ENCODE results near the gene SLC9C1.

SLC9C1 gene

GRCh38 chr3:112122870-112123269 is 171.1 kb downstream of the SLC9C1 start:
- Mint-ChIP-seq H3K27me3 (ENCODE audit: low read depth) (peaks cover 3% of the 10 kb centered on the region), H3K4me3 (no peak overlapping the region), H3K4me1 (peaks cover 39% of the 10 kb centered on the region), H3K27ac (no peak overlapping the region), H3K36me3 (ENCODE audit: low read depth) (peaks cover 8% of the 10 kb centered on the region), H3K9me3 (no peaks in the 10 kb centered on the region)
- TF ChIP-seq CTCF (IDR thresholded peaks at IDR 0.05; ENCODE audit: unreplicated experiment in 3 of 3) = no peak

- H3K27ac Mint-ChIP-seq = no peak overlapping the region
- H3K4me1 Mint-ChIP-seq = peaks cover 41% of the 10 kb centered on the region
- H3K4me3 Mint-ChIP-seq = no peak overlapping the region
- TF ChIP-seq CTCF (IDR thresholded peaks at IDR 0.05; ENCODE audit: unreplicated experiment in 3 of 3) = no peak
- peaks cover 16% of the 10 kb centered on the region for H3K36me3 Mint-ChIP-seq (ENCODE audit: low read depth)
- H3K9me3 Mint-ChIP-seq = no peaks in the 10 kb centered on the region
- H3K27me3 Mint-ChIP-seq (ENCODE audit: low read depth) = peaks cover 3% of the 10 kb centered on the region
These were observed 172.2 kb downstream of the SLC9C1 start for GRCh38 chr3:112121577-112122547.

- Mint-ChIP-seq H3K27me3 (ENCODE audit: low read depth) (peaks cover 3% of the 10 kb centered on the region), H3K4me1 (peaks cover 39% of the 10 kb centered on the region), H3K9me3 (no peaks in the 10 kb centered on the region), H3K4me3 (no peak overlapping the region), H3K27ac (no peak overlapping the region), H3K36me3 (ENCODE audit: low read depth) (peaks cover 17% of the 10 kb centered on the region)
- TF ChIP-seq CTCF (IDR thresholded peaks at IDR 0.05; ENCODE audit: unreplicated experiment in 3 of 3) = no peak
These were observed 173.8 kb downstream of the SLC9C1 start for GRCh38 chr3:112119962-112120836.

- H3K27ac Mint-ChIP-seq = peak overlapping the region in 1 of 3 experiments; percentile 9
- H3K27me3 Mint-ChIP-seq (ENCODE audit: low read depth) = peaks cover 3% of the 10 kb centered on the region
- TF ChIP-seq CTCF (IDR thresholded peaks at IDR 0.05; ENCODE audit: unreplicated experiment in 3 of 3) = no peak
- no peak overlapping the region for H3K4me3 Mint-ChIP-seq
- H3K36me3 Mint-ChIP-seq (ENCODE audit: low read depth) = peaks cover 17% of the 10 kb centered on the region
- H3K9me3 Mint-ChIP-seq = no peaks in the 10 kb centered on the region
- H3K4me1 Mint-ChIP-seq = peaks cover 45% of the 10 kb centered on the region
These were observed 176.0 kb downstream of the SLC9C1 start for GRCh38 chr3:112117841-112118571.

- no peak for TF ChIP-seq CTCF (IDR thresholded peaks at IDR 0.05; ENCODE audit: unreplicated experiment in 3 of 3)
- H3K27ac Mint-ChIP-seq = peak overlapping the region in 1 of 3 experiments; percentile 9
- peaks cover 3% of the 10 kb centered on the region for H3K27me3 Mint-ChIP-seq (ENCODE audit: low read depth)
- H3K9me3 Mint-ChIP-seq = no peaks in the 10 kb centered on the region
- H3K4me3 Mint-ChIP-seq = no peak overlapping the region
- peaks cover 17% of the 10 kb centered on the region for H3K36me3 Mint-ChIP-seq (ENCODE audit: low read depth)
- H3K4me1 Mint-ChIP-seq = peaks cover 45% of the 10 kb centered on the region
These were observed 176.6 kb downstream of the SLC9C1 start for GRCh38 chr3:112117415-112117814.

Measured in nephron (organoid).